ENCODE results near the gene VOPP1.

Gene VOPP1

GRCh38 chr7:55540226-55540858 lies 32.0 kb downstream of the VOPP1 start:
- no peaks in the 10 kb centered on the region for H3K27me3 ChIP-seq (ENCODE audit: insufficient read depth, low read depth, severe bottlenecking)
- no peak overlapping the region for H3K4me3 ChIP-seq (ENCODE audit: low read depth, low read length)
- H3K27ac ChIP-seq = no peak overlapping the region
- no peaks in the 10 kb centered on the region for H3K36me3 ChIP-seq
- no peak for TF ChIP-seq CTCF (IDR thresholded peaks at IDR 0.05; ENCODE audit: low read depth, low read length)
- no peaks in the 10 kb centered on the region for H3K9me3 ChIP-seq (ENCODE audit: severe bottlenecking)
- no peak for DNase-seq

GRCh38 chr7:55539380-55539779 lies 32.9 kb downstream of the VOPP1 start:
- TF ChIP-seq CTCF (IDR thresholded peaks at IDR 0.05; ENCODE audit: low read depth, low read length) = no peak
- Histone ChIP-seq H3K27ac (no peak overlapping the region), H3K9me3 (ENCODE audit: severe bottlenecking) (no peaks in the 10 kb centered on the region), H3K27me3 (ENCODE audit: insufficient read depth, low read depth, severe bottlenecking) (no peaks in the 10 kb centered on the region), H3K4me3 (ENCODE audit: low read depth, low read length) (no peak overlapping the region), H3K36me3 (no peaks in the 10 kb centered on the region)
- DNase-seq = no peak

DNA sequence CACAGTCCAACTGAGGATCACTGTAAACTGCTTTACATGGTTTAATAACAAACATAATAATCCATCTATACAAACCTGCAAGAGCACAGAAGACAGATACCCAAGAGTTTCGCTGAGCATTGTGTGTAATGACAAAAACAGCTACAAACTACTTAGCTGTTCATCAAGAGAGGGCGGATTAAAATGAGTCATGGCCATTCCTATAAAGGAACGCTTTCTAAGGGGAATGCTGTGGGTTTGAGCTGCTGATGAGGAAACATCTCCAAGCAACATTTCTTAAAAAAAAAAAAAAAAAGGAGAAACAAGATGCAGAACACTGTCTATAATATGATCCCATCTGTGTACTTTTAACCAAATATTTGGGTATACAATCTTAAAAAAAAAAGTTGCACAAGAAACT lies 33.8 kb downstream of the VOPP1 start:
- Histone ChIP-seq H3K27ac (no peak overlapping the region), H3K27me3 (ENCODE audit: insufficient read depth, low read depth, severe bottlenecking) (no peaks in the 10 kb centered on the region), H3K36me3 (no peaks in the 10 kb centered on the region), H3K4me3 (ENCODE audit: low read depth, low read length) (no peak overlapping the region), H3K9me3 (ENCODE audit: severe bottlenecking) (no peaks in the 10 kb centered on the region)
- no peak for TF ChIP-seq CTCF (IDR thresholded peaks at IDR 0.05; ENCODE audit: low read depth, low read length)
- DNase-seq = no peak

DNA sequence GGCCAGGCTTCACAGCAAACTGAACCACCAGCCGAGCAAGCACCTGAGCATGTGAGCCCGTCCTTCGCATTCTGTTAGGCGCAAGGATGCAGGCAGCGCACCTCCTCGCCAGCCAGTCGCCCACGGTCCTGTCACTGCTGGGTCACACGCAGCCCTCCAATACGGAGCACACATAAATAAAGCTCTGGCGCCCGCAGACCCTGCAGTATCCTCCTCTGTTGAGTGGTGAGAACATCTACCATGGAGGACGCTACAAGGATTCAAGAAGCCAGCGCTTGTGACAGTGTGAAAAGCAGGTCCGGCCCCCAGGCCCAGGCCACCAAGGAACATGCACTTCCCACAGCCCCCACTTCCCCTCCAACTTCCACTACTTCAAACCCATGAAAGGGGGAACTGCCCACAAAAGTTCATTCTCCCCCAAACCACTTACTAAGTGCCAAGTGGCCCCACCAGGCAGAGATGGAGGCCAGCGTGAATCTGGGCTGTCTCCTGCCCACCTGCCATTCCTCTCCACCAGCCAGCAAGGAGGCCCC lies 34.8 kb downstream of the VOPP1 start:
- DNase-seq = no peak

DNA sequence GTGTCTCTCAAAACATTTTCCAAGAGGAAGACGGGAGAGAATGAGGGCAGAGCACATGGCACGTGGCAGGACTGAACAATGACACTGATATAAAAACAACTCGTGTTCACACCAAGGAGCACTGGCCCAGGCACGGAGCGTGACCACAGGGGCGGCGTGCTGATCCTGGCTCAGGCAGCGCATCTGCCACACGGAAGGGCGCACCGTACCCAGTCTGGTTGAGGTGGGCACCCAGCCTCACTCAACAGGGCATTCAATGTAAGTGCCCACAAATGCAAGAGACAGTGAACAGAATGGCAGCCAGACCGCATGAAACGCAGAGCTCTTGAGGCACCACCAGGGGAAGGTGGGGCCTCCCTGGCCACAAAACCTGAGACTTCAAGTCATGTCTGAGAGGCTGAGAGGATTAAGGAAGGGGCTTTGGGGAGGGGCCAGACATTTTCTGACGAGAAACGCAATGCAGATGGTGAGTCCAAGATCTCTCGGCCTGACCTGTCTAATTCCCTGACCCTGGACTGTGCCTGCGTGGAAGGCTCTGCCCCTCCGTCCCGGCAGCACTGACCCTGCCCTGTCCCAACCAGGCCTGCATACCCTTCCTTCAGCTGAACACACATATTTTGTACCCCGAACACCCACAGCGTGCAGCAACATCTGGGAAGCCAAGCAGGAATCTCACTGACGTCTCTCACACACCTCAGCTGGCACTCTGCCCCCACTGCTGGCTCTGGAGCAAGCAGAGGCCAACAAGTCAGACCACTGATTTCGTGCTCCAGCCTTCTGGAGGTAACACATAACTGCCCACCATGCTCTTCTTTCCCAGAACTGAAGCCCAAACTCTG lies 35.5 kb downstream of the VOPP1 start:
- Histone ChIP-seq H3K36me3 (no peaks in the 10 kb centered on the region), H3K27ac (peak overlapping the region; percentile 57)
- peak; percentile 69 for DNase-seq

More for the DNA sequence above, 34.8 kb downstream of the VOPP1 start:
- TF ChIP-seq CTCF (IDR thresholded peaks at IDR 0.05; ENCODE audit: low read depth, low read length) = no peak
- Histone ChIP-seq H3K36me3 (no peaks in the 10 kb centered on the region), H3K27ac (peak overlapping the region; percentile 57; the same call in 1 of the 2 replicates), H3K9me3 (ENCODE audit: severe bottlenecking) (no peaks in the 10 kb centered on the region), H3K4me3 (ENCODE audit: low read depth, low read length) (no peak overlapping the region), H3K27me3 (ENCODE audit: insufficient read depth, low read depth, severe bottlenecking) (no peaks in the 10 kb centered on the region)

More for the DNA sequence above, 35.5 kb downstream of the VOPP1 start:
- TF ChIP-seq CTCF (IDR thresholded peaks at IDR 0.05; ENCODE audit: low read depth, low read length) = peak; percentile 31; the same call in 1 of the 2 replicates
- H3K27me3 ChIP-seq (ENCODE audit: insufficient read depth, low read depth, severe bottlenecking) = no peaks in the 10 kb centered on the region
- no peak overlapping the region for H3K4me3 ChIP-seq (ENCODE audit: low read depth, low read length)
- H3K9me3 ChIP-seq (ENCODE audit: severe bottlenecking) = no peaks in the 10 kb centered on the region
